LNCAP (cell line): ENCODE measurements around the gene CACNG5.

ENCODE experiments used
- TF ChIP-seq, protein P1 (sequence below): fragments of 450-650 bp; IDR thresholded peaks from 2 replicates; pipeline ENCODE4 v1.5.1; 2017; ENCODE audit warnings: mild to moderate bottlenecking

CACNG5 gene

DNA sequence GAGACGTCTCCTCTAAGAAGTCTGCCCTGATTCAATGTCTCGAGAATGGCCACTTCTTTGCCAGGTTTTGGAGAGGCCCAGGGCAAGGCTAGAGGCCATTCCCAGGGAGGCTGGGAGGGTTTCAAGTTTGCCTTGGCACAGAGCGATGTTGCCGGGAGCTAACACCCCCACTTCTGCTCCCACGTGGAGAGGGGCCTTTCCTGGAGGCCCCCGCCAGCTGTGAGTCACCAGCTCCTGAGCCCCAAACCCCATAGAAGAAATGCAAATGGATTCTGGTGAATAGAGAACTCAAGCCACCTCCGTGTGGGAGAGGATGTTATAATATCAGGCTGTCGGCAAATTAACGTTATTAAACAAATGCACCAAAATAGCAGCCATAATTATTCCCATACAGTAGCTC, 62.2 kb downstream of the CACNG5 start:
- TF ChIP-seq, protein P1, sequence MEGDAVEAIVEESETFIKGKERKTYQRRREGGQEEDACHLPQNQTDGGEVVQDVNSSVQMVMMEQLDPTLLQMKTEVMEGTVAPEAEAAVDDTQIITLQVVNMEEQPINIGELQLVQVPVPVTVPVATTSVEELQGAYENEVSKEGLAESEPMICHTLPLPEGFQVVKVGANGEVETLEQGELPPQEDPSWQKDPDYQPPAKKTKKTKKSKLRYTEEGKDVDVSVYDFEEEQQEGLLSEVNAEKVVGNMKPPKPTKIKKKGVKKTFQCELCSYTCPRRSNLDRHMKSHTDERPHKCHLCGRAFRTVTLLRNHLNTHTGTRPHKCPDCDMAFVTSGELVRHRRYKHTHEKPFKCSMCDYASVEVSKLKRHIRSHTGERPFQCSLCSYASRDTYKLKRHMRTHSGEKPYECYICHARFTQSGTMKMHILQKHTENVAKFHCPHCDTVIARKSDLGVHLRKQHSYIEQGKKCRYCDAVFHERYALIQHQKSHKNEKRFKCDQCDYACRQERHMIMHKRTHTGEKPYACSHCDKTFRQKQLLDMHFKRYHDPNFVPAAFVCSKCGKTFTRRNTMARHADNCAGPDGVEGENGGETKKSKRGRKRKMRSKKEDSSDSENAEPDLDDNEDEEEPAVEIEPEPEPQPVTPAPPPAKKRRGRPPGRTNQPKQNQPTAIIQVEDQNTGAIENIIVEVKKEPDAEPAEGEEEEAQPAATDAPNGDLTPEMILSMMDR = no peak

- TF ChIP-seq, protein P1 = no peak
These were observed 63.6 kb downstream of the CACNG5 start for GRCh38 chr17:66898536-66898935.

DNA sequence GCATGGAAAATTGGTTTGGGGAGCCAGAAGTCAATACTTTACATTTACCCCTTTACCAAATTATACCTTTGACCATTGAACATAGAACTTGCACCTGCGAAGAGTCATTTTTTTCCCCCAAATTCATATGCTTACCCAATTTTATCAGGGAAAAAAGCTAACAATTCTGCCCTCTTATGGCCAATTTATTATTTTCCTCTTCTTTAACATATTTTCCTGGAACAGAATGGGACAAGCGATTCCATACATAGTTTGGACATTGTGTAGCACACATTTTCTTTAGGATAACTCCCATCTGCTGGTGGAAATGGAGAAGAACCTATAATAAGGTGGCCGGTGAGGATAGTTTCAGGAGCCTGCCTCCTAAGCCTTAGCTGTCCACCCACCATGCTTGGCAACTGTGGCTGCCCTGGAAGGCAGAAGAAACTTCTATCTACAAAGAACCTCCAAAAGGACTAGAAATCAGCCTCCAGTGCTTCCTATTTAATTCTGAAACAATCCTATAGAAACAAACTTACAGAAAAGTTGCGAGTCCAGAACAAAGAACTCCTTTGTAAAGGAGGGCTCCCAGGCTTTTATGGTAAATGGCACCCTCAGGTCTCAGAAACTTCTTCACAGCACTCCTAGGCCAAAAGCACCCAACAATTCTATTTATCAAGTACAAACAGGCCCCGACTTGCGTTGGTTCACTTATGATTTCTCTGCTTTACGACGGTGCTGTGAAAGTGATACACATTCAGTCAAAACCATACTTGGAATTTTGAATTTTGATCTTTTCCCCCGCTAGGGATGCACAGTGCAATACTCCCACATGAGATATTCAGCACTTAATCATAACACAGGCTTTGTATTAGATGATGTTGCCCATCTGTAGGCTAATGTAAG, 65.5 kb downstream of the CACNG5 start:
- TF ChIP-seq, protein P1 = peak; percentile 63

DNA sequence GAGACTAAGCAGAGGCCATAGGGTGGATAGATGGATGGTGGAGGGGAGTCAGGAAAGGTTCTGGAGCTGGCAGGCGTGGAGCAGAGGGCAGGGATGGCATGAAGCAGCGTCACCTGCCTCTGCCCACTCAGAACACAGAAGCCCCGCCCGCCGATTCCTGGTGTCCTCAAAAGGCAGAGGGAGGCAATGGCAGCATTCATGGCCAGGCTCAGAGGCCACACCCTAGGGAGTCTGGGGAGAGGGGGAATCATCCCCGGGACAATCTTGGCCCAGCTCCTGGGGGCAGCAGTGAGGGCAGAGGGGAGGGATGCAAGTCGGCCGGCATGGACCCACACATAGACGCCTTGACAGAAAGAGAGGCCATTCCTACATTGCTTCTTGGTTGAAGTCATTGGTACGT, 68.9 kb downstream of the CACNG5 start:
- TF ChIP-seq, protein P1 = no peak

GRCh38 chr17:66904760-66905624, 70.1 kb downstream of the CACNG5 start:
- TF ChIP-seq, protein P1 = no peak

DNA sequence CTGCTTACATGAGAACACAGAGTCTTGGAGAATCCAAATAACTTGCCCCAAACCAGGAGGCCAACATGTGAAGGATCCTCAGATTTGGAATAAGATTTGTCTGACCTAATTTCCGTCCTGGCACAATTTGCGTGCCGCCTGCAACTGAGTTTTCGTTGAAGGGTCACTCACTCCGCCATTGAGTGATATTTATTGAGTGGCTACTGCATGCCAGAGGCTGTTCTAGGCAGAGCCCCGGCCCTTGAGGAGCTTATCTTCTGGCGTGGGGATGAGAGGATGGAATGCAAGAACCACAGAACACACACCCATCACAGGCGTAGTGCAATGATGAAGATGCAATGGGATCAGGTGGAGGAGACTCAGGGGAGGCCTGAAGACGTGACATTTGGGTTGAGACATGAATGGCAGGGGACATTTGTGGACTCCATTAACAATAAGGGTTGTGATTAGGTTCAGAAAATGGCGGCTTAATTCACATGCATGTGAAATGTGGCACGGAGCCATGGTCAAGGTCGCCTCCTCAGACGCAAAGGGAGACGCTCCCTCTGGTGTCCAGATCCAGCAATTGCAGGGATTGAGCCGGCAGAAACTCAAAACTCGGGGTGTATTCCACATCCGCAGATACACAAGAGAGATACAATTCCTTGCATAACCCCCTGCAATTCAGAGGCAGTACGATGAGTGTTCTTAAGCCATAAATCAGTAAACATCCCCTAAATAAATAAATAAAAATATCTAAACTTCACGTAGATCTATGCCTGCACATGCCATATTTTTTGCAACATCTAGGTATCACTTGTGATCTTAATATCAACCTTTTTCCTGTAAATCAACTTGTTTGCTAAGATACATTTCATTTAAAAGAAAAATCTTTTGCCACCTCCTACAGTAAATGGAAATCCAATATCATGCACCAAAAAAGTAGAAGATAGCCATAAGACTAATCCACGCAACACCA, 71.7 kb downstream of the CACNG5 start:
- TF ChIP-seq, protein P1 = peak; percentile 96
